Measurements from ENCODE around the gene ARHGEF26. TPM values are rescaled to one million over a fixed set of nuclear protein-coding genes. Genes with fewer than 3 reads are reported as not detected.

The ARHGEF26 gene
- polyA plus RNA-seq, 1 donor (not counting 4 experiments of a cell fraction or from before 2014, with no cell fraction given): 2.2 TPM

DNA sequence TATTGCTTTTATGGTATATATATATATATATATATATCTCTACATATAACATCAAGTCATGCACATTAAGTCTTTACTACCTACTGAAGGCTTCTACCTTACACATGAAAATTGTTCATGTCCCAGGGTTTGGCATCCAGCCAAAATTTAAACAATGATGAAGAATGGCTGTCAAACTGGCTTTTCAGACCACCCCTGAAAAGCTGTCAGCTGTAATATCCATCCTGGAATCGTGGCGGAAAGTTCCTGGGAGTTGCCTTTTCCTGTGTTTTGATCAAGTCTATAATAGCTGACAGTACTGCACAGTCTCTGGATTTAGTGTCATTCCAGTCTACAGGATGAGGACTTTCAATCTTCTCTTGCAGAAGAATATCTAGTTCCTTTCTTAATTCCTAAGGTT is 154.8 kb downstream of the ARHGEF26 start:
- Histone ChIP-seq H3K9ac (ENCODE audit: control insufficient read depth, extremely low read depth, insufficient read depth, low read length) (no peak overlapping the region), H3K4me3 (ENCODE audit: control insufficient read depth in 2 of 3, extremely low read depth in 1 of 3, insufficient read depth in 2 of 3, low read depth in 1 of 3, low read length in 3 of 3) (no peak overlapping the region), H2AFZ (ENCODE audit: control insufficient read depth, low read length) (no peak overlapping the region), H4K20me1 (ENCODE audit: control insufficient read depth, extremely low read depth, insufficient read depth, low read length) (no peaks in the 10 kb centered on the region), H3K4me1 (ENCODE audit: control insufficient read depth, extremely low read depth, insufficient read depth, low read length) (no peaks in the 10 kb centered on the region), H3K4me2 (ENCODE audit: control insufficient read depth, extremely low read depth, insufficient read depth, low read depth, low read length) (no peak overlapping the region), H3K9me3 (ENCODE audit: control insufficient read depth, low read depth, low read length) (no peaks in the 10 kb centered on the region), H3K79me2 (ENCODE audit: control insufficient read depth, insufficient read depth, low read length) (no peaks in the 10 kb centered on the region), H3K9me1 (ENCODE audit: control insufficient read depth, extremely low read depth, insufficient read depth, low read length) (no peaks in the 10 kb centered on the region), H3K36me3 (ENCODE audit: control insufficient read depth in 2 of 2, extremely low read depth in 1 of 2, insufficient read depth in 2 of 2, low read length in 2 of 2) (peaks cover 4 to 5% of the 10 kb centered on the region in 2 experiments), H3K27me3 (ENCODE audit: control insufficient read depth, extremely low read depth, insufficient read depth, low read length) (no peaks in the 10 kb centered on the region), H3K27ac (ENCODE audit: control insufficient read depth, insufficient read depth, low read length) (no peak overlapping the region)
- no peak for TF ChIP-seq EZH2 (IDR thresholded peaks at IDR 0.05; ENCODE audit: low read length)
- TF ChIP-seq, protein P1, sequence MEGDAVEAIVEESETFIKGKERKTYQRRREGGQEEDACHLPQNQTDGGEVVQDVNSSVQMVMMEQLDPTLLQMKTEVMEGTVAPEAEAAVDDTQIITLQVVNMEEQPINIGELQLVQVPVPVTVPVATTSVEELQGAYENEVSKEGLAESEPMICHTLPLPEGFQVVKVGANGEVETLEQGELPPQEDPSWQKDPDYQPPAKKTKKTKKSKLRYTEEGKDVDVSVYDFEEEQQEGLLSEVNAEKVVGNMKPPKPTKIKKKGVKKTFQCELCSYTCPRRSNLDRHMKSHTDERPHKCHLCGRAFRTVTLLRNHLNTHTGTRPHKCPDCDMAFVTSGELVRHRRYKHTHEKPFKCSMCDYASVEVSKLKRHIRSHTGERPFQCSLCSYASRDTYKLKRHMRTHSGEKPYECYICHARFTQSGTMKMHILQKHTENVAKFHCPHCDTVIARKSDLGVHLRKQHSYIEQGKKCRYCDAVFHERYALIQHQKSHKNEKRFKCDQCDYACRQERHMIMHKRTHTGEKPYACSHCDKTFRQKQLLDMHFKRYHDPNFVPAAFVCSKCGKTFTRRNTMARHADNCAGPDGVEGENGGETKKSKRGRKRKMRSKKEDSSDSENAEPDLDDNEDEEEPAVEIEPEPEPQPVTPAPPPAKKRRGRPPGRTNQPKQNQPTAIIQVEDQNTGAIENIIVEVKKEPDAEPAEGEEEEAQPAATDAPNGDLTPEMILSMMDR (optimal IDR thresholded peaks at IDR 0.05 in 1 of 3, IDR thresholded peaks at IDR 0.05 in 1 of 3, conservative IDR thresholded peaks at IDR 0.05 in 1 of 3; ENCODE audit: extremely low read depth in 1 of 3, insufficient read depth in 2 of 3, low read length in 3 of 3): no peak
- dilution Hi-C loops (cut with MboI; ENCODE audit: extremely low pct_ligation_motif_present, low sequenced_read_pairs): no loop called here
- no peak for DNase-seq (ENCODE audit: low read depth, low spot score)
- no peak for FAIRE-seq

- TF ChIP-seq, protein P1 (optimal IDR thresholded peaks at IDR 0.05 in 1 of 3, IDR thresholded peaks at IDR 0.05 in 1 of 3, conservative IDR thresholded peaks at IDR 0.05 in 1 of 3; ENCODE audit: extremely low read depth in 1 of 3, insufficient read depth in 2 of 3, low read length in 3 of 3): no peak
- TF ChIP-seq EZH2 (IDR thresholded peaks at IDR 0.05; ENCODE audit: low read length): no peak
- FAIRE-seq (no peak), DNase-seq (ENCODE audit: low read depth, low spot score) (no peak)
- Histone ChIP-seq H3K4me3 (ENCODE audit: control insufficient read depth in 2 of 3, extremely low read depth in 1 of 3, insufficient read depth in 2 of 3, low read depth in 1 of 3, low read length in 3 of 3) (no peak overlapping the region), H3K9me1 (ENCODE audit: control insufficient read depth, extremely low read depth, insufficient read depth, low read length) (no peaks in the 10 kb centered on the region), H3K4me1 (ENCODE audit: control insufficient read depth, extremely low read depth, insufficient read depth, low read length) (no peaks in the 10 kb centered on the region), H3K79me2 (ENCODE audit: control insufficient read depth, insufficient read depth, low read length) (no peaks in the 10 kb centered on the region), H3K36me3 (ENCODE audit: control insufficient read depth in 2 of 2, extremely low read depth in 1 of 2, insufficient read depth in 2 of 2, low read length in 2 of 2) (peaks cover 10 to 12% of the 10 kb centered on the region in 2 experiments), H3K27me3 (ENCODE audit: control insufficient read depth, extremely low read depth, insufficient read depth, low read length) (no peaks in the 10 kb centered on the region), H3K9me3 (ENCODE audit: control insufficient read depth, low read depth, low read length) (no peaks in the 10 kb centered on the region), H3K27ac (ENCODE audit: control insufficient read depth, insufficient read depth, low read length) (no peak overlapping the region), H2AFZ (ENCODE audit: control insufficient read depth, low read length) (no peak overlapping the region), H3K9ac (ENCODE audit: control insufficient read depth, extremely low read depth, insufficient read depth, low read length) (no peak overlapping the region), H4K20me1 (ENCODE audit: control insufficient read depth, extremely low read depth, insufficient read depth, low read length) (no peaks in the 10 kb centered on the region), H3K4me2 (ENCODE audit: control insufficient read depth, extremely low read depth, insufficient read depth, low read depth, low read length) (no peak overlapping the region)
- dilution Hi-C loops (cut with MboI; ENCODE audit: extremely low pct_ligation_motif_present, low sequenced_read_pairs): no loop called here
These were observed 159.0 kb downstream of the ARHGEF26 start for GRCh38 chr3:154280161-154280560.

Measured in keratinocyte (primary cell).